ENCODE results near the gene DHX57.

DNA sequence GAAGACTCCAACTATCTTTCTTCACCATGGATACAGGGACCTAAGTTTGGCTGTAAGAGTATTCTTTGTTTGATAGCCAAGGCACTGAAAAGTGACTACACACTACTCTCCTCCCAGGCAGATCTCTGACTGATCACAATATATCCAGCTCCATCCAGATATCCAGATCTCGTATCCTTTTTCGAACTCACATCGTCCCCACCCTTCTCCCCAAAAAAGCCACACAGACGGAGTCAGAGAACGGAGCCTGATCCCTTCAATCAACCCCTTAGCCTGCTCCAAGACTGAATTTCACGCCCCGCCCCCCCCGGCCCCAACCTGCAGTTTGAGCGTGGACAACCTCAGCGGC lies 533 bp downstream of the DHX57 start:
- no peak for TF ChIP-seq SUZ12 (IDR thresholded peaks at IDR 0.05)
- no peak for TF ChIP-seq BHLHE40 (IDR thresholded peaks at IDR 0.05; ENCODE audit: borderline replicate concordance)
- no peak for TF ChIP-seq ELF4 (IDR thresholded peaks at IDR 0.05)
- TF ChIP-seq FOXM1 (IDR thresholded peaks at IDR 0.05; ENCODE audit: borderline replicate concordance), result no peak
- no peak for TF ChIP-seq L3MBTL2 (conservative IDR thresholded peaks at IDR 0.05)
- no peak for TF ChIP-seq ARNT (IDR thresholded peaks at IDR 0.05)
- no peak for TF ChIP-seq LEF1 (IDR thresholded peaks at IDR 0.05; ENCODE audit: borderline replicate concordance)
- TF ChIP-seq SP1 (IDR thresholded peaks at IDR 0.05), result no peak
- TF ChIP-seq ZNF384 (IDR thresholded peaks at IDR 0.05), result no peak
